HG03025 (cell line): Measurements from ENCODE around the gene PXK.
"Not testable (repeated sequence)": the region's sequence is repeated elsewhere in the genome, so short reads cannot be mapped to it uniquely, and the experiment has no call there.

Source experiments
- ATAC-seq: cut with Tn5 transposase; IDR thresholded peaks from one replicate; pipeline ENCODE4 v1.9.1; 2021; ENCODE audit warnings: mild to moderate bottlenecking, moderate library complexity; ENCODE audit not compliant: unreplicated experiment, low FRiP score

The PXK gene

DNA sequence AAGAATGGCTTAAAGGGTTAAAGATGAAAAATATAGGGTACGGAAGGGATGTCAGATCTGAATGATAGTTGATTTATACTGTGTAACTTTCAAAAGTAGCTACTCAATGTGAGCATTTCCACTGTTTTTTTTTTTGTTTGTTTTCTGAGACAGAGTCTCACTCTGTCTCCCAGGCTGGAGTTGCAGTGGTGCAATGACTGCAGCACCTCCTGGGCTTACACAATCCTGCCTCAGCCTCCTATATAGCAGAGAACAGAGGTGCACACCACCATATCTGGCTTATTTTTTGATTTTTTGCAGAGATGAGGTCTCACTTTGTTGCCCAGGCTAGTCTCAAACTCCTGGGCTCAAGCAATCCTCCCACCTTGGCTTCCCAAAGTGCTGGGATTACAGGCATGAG lies 9.9 kb upstream of the PXK start:
- no peak for ATAC-seq

- ATAC-seq: no peak
Measured at GRCh38 chr3:58323529-58324390, 8.9 kb upstream of the PXK start.

- no peak for ATAC-seq
Measured at GRCh38 chr3:58324391-58325390, 8.0 kb upstream of the PXK start.

- ATAC-seq: no peak
Measured at GRCh38 chr3:58325525-58325992, 7.1 kb upstream of the PXK start.

DNA sequence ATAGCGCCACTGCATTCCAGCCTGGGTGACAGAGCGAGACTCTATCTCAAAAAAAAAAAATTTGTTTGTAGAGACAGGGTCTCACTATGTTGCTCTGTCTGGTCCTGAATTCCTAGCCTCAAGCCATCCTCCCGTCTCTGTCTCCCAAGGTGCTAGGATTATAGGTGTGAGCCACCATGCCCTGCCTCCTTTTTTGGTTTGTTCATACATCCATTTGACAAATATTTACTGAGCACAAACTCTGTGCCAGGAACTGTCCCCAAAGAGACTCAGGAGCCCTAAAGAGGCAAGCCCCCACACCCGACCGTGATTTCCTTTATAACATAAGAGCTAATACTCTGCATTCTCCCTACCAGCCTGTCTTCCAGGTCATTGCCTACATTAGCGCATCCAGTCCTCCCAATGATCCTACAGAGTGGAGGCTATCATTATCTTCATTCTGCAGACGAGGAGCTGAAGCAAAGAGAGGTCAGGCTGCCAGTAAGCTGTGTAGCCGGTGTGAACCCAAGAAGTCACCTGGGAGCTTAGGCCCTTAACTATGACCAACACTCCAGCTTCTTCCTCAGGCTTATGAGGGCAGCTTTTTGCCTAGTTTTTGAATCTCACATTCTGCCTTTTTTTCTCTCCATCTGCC lies 6.3 kb upstream of the PXK start:
- no peak for ATAC-seq

GRCh38 chr3:58329150-58329921 lies 3.4 kb upstream of the PXK start:
- no peak for ATAC-seq

DNA sequence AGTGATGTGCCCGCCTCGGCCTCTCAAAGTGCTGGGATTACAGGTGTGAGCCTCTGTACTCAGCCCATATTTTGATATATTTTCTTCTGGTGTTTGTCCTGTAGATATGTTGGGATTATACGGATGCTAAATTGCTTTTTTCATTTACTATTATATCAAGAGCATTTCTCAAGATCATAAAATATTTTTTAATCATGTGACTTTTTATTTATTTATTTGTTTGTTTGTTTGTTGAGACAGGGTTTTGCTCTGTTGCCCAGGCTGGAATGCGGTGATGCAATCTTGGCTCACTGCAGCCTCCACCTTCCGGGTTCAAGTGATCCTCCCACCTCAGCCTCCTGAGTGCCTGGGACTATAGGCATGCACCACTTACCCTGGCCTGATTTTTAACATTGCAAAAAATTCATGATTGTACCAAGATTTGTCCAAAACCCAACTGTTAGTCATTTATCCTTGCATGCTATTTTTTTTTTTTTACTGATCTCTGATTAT lies 2.7 kb upstream of the PXK start:
- ATAC-seq: no peak

DNA sequence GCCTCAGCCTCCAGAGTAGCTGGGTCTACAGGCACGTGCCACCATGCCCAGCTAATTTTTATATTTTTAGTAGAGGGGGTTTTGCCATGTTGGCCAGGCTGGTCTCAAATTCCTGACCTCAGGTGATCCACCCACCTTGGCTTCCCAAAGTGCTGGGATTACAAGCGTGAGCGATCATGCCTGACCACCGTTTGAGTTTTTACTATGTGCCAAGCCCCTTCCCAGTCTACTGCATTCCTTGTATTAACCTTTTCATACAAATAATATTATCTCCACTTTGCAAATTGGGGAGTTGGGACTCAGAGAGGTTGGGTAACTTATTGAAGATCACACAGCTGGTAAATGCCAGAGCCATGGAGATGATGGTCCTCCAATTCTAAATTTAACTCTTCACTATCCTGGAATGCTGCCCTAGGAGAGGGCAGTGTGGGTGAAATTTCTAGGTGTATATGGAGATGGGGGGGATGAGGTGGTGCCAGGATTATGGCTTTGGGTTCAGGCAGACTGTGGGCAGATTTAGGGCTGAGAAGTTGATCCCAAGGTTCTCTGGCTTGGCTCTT lies 1.0 kb upstream of the PXK start:
- no peak for ATAC-seq

DNA sequence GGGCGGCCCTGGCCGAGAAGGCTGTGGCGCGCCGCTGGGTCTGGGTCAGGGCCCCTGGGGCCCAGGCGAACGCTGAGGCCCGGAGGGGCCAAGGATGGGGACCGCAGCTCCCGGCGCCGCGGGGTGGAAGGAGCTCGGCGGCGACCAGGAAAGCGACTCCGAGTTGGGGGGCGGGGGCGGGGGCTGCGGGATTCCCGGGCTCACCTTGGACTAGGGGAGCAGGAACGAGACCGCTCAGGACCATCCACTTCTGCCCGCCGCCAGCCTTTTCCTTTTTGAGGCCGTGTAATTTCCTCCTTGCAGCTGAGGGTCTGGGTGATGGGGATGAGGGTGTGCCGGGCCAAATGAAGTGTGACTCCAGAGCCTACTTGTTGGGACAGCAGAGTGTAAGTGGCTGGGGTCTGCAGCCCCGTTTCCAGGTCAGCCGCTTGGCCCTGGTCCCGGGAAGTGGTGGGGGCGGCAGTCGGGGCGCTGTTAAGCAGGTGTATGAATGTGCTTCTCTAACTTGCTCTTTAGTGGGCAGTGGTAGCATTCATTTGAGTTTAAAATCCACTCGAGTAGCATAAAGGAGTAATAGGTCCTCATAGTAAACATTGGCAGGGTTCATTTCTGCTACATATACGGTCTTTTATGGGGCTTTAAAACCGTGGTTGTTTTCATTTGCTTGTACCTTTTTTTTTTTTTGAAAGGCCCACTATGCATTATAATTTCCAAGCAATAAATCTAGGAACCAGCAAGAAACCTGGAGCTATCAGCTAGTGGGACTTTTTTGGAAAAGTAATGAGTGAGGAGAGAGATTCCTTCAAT lies 717 bp downstream of the PXK start:
- peak; percentile 33 for ATAC-seq

GRCh38 chr3:58334013-58334321 lies 1.3 kb downstream of the PXK start:
- ATAC-seq: no peak

DNA sequence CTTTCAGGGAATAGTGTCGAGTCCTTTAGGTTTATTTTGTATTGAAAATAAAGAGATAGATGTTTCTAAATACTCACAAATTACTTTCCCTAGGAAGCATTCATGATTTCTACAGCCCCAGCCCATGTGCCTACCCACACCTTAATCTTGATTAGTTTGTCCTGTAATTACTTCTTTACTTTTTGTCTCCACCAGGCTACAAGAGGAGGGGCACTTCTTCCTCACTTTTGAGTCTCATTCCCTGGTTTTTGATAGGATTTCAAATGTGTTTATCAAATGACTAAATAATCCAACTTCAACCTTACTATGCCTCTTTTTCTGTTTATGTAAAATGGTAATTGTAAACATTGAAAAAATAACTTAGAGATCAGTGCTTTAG lies 1.8 kb downstream of the PXK start:
- no peak for ATAC-seq

GRCh38 chr3:58335652-58335947 lies 2.9 kb downstream of the PXK start:
- no peak for ATAC-seq

DNA sequence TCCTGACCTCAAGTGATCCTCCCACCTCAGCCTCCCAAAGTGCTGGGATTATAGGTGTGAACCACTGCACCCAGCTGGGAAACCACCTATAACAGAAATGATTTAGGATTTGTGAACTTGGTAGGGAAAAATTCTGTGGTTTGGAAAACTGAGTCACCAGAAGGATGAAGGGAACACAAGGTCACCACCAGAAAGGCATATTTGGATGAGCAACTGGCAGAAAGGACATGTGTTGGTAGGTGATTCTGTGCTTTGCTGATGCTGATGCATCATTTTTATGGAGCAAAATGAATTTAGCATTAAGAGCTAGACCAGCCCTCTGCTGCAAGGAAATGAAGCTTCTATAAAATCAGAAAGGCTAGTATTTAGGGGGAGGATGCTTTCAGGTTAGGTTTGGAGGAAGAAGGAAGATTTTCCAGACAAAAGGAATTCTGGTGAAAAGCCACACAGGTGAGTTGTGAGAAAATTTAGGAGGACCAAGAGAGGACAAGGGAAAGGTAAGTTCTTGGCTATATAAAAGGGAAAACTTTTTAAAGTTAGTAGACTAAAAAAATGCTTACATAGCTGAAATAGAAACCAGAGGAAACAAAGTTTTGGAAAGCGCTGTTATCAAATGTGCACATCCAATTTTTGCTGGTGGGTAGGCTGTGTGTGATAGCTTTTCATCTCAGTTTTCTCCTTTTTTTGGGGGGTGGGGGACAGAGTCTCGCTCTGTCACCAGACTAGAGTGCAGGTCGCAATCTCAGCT lies 3.6 kb downstream of the PXK start:
- no peak for ATAC-seq

DNA sequence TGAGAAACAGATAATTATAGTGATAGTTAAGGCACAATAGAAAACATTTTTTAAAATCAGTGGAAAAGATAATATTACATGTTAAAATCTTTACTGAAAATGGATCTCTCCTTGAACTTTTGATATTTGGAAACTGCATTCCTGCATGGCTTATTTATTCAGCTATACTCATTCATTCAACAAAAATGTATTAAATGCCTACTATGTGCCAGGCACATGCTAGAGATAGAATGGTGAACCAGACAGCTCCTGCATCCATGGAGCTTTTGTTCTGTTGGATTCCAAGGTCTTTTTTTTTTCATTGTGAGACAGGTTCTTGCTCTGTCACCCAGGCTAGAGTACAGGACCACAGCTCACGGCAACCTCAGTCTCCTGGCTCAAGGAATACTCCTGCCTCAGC lies 4.5 kb downstream of the PXK start:
- ATAC-seq: no peak

- ATAC-seq: not testable (repeated sequence)
Measured at GRCh38 chr3:58339146-58339545, 6.5 kb downstream of the PXK start.

GRCh38 chr3:58340594-58341244 lies 8.0 kb downstream of the PXK start:
- no peak for ATAC-seq

- ATAC-seq: no peak
Measured at GRCh38 chr3:58341376-58341775, 8.7 kb downstream of the PXK start.

DNA sequence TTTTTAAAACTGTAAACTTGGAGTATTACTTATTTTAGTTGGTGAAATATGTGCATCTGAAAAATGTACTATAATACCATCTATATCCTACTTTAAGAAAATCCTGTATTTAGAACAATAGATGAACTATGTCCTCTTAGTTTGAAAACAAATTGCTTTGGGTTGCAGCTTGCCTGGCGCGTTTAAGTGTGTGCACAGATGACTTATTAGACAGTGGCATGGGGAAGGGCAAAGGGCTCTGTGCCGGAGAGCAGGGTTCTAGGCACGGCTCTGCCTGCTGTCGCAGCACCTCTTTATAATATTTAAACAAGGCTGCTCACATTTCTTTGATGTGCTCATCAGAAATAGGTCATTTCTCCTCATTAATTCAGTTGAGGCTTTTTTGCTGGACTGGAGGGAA lies 10.0 kb downstream of the PXK start:
- no peak for ATAC-seq
